HG03108 (cell line): ENCODE measurements around the gene RPL10A.

Experiments
- ATAC-seq: cut with Tn5 transposase; IDR thresholded peaks from one replicate; pipeline ENCODE4 v1.9.1; 2021; ENCODE audit warnings: moderate library complexity; ENCODE audit not compliant: unreplicated experiment

Gene RPL10A

GRCh38 chr6:35448191-35448590 lies 20.0 kb upstream of the RPL10A start:
- no peak for ATAC-seq

GRCh38 chr6:35449287-35449881 lies 18.8 kb upstream of the RPL10A start:
- ATAC-seq = peak; percentile 27

- no peak for ATAC-seq
Observed at GRCh38 chr6:35451354-35452182, 16.6 kb upstream of the RPL10A start.

GRCh38 chr6:35452183-35453090 lies 15.8 kb upstream of the RPL10A start, which contains the start of gene FANCE:
Gene FANCE, plus strand, starts transcription at chr6:35452338. Its CDS starts 208 bp downstream, at chr6:35452546.
- peak; percentile 88 for ATAC-seq

- ATAC-seq = no peak
Observed at GRCh38 chr6:35453236-35453635, 15.0 kb upstream of the RPL10A start.

GRCh38 chr6:35454391-35455110 lies 13.7 kb upstream of the RPL10A start:
- ATAC-seq = no peak

GRCh38 chr6:35457907-35458306 lies 10.3 kb upstream of the RPL10A start:
- no peak for ATAC-seq

- no peak for ATAC-seq
Observed at GRCh38 chr6:35461270-35461669, 6.9 kb upstream of the RPL10A start.

- no peak for ATAC-seq
Observed at GRCh38 chr6:35463292-35463691, 4.9 kb upstream of the RPL10A start.

- ATAC-seq = no peak
Observed at GRCh38 chr6:35465646-35466045, 2.6 kb upstream of the RPL10A start.

GRCh38 chr6:35468980-35469750 lies 964 bp downstream of the RPL10A start:
- ATAC-seq = no peak

GRCh38 chr6:35469751-35470662 lies 1.8 kb downstream of the RPL10A start:
- no peak for ATAC-seq

- ATAC-seq = no peak
Observed at GRCh38 chr6:35470663-35471120, 2.5 kb downstream of the RPL10A start.

- no peak for ATAC-seq
Observed at GRCh38 chr6:35471836-35472345, 3.7 kb downstream of the RPL10A start.

- no peak for ATAC-seq
Observed at GRCh38 chr6:35473075-35473849, 5.1 kb downstream of the RPL10A start.

GRCh38 chr6:35473850-35474130 lies 5.6 kb downstream of the RPL10A start:
- ATAC-seq = no peak

- no peak for ATAC-seq
Observed at GRCh38 chr6:35474131-35474941, 6.1 kb downstream of the RPL10A start.
